Activated T-helper 2 cell treated with anti-CD3 and anti-CD28 coated beads, Interferon-gamma antibody, Interleukin-2, Interleukin-4, amounts not matched to agents 10 μg/mL and 5 μg/mL and 100 μg/mL, durations not matched to agents 14 hours and 24 hours and 36 hours (primary cell): ENCODE results near the gene MAPRE2. TPM values are rescaled to one million over a fixed set of nuclear protein-coding genes. Genes with fewer than 3 reads are reported as not detected.
"Not testable (repeated sequence)": the region's sequence is repeated elsewhere in the genome, so short reads cannot be mapped to it uniquely, and the experiment has no call there.

Source experiments
- DNase-seq: peaks from one replicate; pipeline ENCODE4 v3.0.0; 2021; ENCODE audit warnings: low spot score
- H3K27ac Mint-ChIP-seq: one replicate; pipeline ENCODE4 v1.8.0; 2021; ENCODE audit warnings: mixed read lengths
- H3K27me3 Mint-ChIP-seq: one replicate; pipeline ENCODE4 v1.8.0; 2021; ENCODE audit warnings: low read depth, mixed read lengths
- H3K36me3 Mint-ChIP-seq: one replicate; pipeline ENCODE4 v1.8.0; 2021; ENCODE audit warnings: low read depth, mixed read lengths
- H3K4me1 Mint-ChIP-seq: one replicate; pipeline ENCODE4 v1.8.0; 2021; ENCODE audit warnings: low read depth, mixed read lengths
- H3K4me3 Mint-ChIP-seq: one replicate; pipeline ENCODE4 v1.8.0; 2021; ENCODE audit warnings: low read depth, mild to moderate bottlenecking, moderate library complexity, mixed read lengths
- H3K9me3 Mint-ChIP-seq: one replicate; pipeline ENCODE4 v1.8.0; 2021; ENCODE audit warnings: mixed read lengths
- intact Hi-C: fragments of 100-400 bp; cut with micrococcal nuclease; formaldehyde crosslinking; loops from one replicate; pipeline ENCODE4 v1.15.1; 2023
- total RNA-seq: library from RNA; stranded (reverse); gene quantifications from 2 replicates; pipeline ENCODE4 v1.2.3, GENCODE V29; 2022

MAPRE2 gene
- total RNA-seq, 1 donor from 2014 or later, result 42.7 TPM

DNA sequence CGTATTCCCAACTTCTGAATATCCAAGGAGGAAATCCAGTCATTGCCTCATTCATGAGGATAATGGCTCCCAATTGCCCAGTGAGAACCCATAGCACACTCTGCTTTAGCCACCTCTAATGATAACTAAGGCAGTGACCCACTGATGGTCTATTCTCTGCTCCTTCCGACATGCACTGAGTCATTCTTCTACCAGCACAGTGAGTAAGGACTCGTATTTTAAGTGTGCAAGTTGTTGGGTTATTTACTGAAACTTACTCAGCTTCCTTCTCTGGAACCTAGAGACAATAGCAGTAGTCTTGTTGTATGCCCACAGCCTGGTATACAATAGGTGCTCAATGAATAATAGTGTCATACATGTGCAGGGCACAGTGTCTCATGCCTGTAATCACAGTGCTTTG is 118.6 kb downstream of the MAPRE2 start:
- Mint-ChIP-seq H3K4me3 (no peak overlapping the region), H3K27me3 (no peaks in the 10 kb centered on the region), H3K4me1 (peaks cover 12% of the 10 kb centered on the region), H3K27ac (peak overlapping the region; percentile 89), H3K36me3 (peaks cover 4% of the 10 kb centered on the region), H3K9me3 (no peaks in the 10 kb centered on the region)
- no peak for DNase-seq
- intact Hi-C loops, result loop anchor here (1.0 to 5.0 kb wide), 2 partner anchors 117 to 297 kb away; no protein-coding TSS in a partner anchor

DNA sequence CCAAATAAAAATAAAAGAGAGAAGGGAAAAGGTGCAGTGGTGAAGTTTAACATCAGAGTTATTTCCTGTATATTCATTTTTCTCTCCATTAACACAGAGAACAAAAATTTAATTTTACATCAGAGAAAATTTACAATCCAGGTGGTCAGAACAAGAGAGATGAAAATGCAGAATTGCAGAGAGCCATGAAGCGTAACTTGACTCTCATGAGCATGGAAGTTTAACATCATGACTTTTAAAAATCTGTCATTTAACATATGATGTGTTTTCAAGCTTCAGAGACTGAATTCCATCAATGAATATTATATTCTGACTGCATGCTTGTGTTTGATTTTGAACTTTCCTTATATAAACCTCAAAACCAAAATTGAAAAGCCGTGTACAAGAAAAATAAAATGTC is 120.3 kb downstream of the MAPRE2 start:
- intact Hi-C loops, result no loop called here
- Mint-ChIP-seq H3K9me3 (no peaks in the 10 kb centered on the region), H3K36me3 (peaks cover 4% of the 10 kb centered on the region), H3K27ac (no peak overlapping the region), H3K27me3 (no peaks in the 10 kb centered on the region), H3K4me1 (peaks cover 12% of the 10 kb centered on the region), H3K4me3 (no peak overlapping the region)
- DNase-seq, result no peak

DNA sequence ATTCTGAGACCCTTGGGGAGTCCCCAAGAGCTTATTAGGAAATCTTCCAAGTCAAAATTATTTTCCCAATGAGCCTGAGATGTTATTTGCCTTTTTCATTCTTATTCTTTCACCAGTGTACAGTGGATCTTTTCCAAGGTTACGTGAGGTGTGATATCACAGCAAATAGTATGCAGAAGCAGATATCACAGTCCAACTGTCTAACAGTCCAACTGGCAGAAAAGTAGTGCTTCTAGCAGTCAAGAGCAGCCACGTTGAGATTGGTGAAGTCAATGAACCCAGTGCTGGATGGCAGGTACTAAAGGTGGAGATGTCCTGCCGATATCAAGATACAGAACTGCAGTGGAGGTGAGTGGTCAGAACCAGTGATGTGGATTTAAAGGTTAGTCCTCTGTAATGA is 120.7 kb downstream of the MAPRE2 start:
- Mint-ChIP-seq H3K36me3 (peaks cover 4% of the 10 kb centered on the region), H3K9me3 (no peaks in the 10 kb centered on the region), H3K4me3 (no peak overlapping the region), H3K4me1 (peaks cover 12% of the 10 kb centered on the region), H3K27me3 (no peaks in the 10 kb centered on the region), H3K27ac (no peak overlapping the region)
- DNase-seq, result no peak
- intact Hi-C loops, result no loop called here

DNA sequence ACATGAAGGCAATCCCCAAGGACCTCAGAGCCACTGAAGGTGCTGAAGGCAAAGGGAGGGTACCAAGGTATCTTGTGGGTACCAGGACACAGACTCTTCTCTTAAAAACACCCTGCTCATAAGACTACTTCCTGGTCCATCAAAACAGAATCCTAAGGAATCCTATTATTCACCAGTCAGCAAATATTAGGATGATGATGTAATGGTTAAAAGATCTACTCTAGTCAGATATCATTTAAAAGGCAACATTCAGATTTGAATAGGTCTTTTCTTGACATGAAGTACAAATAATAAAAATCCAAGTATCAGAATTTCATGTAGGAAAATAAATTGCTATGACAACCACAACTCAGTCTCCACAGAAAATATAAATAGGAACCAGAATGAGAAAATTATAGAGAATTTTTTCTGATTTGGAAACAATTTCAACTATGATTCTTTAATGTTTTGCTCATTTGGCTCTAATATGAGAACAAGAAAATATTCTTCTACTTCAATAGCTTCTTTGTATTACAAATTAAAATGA is 121.9 kb downstream of the MAPRE2 start:
- DNase-seq, result no peak
- Mint-ChIP-seq H3K27me3 (no peaks in the 10 kb centered on the region), H3K9me3 (no peaks in the 10 kb centered on the region), H3K4me3 (no peak overlapping the region), H3K4me1 (peaks cover 12% of the 10 kb centered on the region), H3K27ac (no peak overlapping the region), H3K36me3 (peaks cover 4% of the 10 kb centered on the region)
- intact Hi-C loops, result no loop called here

DNA sequence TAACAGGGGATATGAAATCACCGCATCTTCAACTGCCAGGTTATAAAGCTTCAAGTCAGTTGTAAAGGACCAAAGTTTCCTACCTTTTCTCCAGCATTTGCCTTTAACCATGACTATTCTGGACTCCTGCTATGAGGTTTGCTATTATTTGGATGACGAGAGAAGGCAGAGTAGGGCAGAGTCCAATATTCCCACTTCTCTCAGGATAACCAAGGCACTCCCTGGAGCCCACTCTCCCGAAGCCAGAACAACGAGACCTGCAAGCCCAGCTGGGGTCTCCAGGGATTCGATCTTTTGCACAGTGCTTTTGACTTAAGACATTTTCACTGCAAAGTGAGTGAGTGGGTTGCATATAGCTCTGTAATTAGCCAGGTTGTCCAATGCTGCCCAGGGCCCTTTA is 122.5 kb downstream of the MAPRE2 start:
- intact Hi-C loops, result no loop called here
- no peak for DNase-seq
- H3K4me3 Mint-ChIP-seq, result no peak overlapping the region
- no peaks in the 10 kb centered on the region for H3K27me3 Mint-ChIP-seq
- H3K9me3 Mint-ChIP-seq, result no peaks in the 10 kb centered on the region
- no peak overlapping the region for H3K27ac Mint-ChIP-seq
- peaks cover 12% of the 10 kb centered on the region for H3K4me1 Mint-ChIP-seq
- H3K36me3 Mint-ChIP-seq, result peaks cover 4% of the 10 kb centered on the region

DNA sequence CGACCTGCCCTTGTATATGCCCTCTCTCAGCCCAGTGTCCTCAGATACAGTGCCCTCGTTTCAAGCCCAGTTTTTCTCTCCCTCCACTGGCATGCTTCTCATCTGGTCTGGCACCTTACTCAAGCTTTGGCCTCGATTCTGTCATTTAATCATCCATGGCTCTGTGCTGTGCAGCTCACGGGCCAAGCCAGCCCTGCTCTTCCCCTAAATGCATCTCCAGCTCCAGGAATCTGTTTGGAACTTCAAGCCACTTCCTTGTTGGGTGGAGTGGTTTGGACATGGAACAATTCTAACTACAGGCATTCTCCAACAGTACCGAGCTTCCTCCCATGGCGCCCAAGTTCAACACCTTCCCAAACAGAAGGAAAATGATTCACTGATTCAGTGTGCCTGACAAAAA is 122.9 kb downstream of the MAPRE2 start:
- no peaks in the 10 kb centered on the region for H3K27me3 Mint-ChIP-seq
- intact Hi-C loops, result no loop called here
- H3K27ac Mint-ChIP-seq, result no peak overlapping the region
- DNase-seq, result no peak
- H3K4me1 Mint-ChIP-seq, result peaks cover 8% of the 10 kb centered on the region
- no peaks in the 10 kb centered on the region for H3K9me3 Mint-ChIP-seq
- no peak overlapping the region for H3K4me3 Mint-ChIP-seq
- peaks cover under 1% of the 10 kb centered on the region for H3K36me3 Mint-ChIP-seq

DNA sequence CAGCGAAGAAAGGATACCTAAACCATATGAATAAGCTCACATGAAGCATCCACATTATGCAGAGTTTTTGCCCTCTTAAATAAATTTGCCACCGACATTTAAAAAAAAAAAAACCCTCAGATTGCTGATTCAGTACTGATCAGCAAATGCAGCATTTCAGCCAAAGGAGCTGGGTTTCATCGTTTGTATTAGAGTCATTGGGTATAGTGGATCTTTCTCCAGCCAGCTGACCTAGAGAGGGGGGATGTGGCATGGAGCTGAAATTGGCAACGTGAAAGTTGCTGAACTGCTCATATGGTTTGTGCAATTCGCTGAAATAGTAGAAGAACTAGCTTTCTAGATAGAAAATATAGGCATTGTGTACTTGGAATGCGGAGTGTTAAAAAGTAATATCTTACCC is 126.1 kb downstream of the MAPRE2 start:
- no peak overlapping the region for H3K4me3 Mint-ChIP-seq
- H3K27ac Mint-ChIP-seq, result no peak overlapping the region
- H3K9me3 Mint-ChIP-seq, result no peaks in the 10 kb centered on the region
- intact Hi-C loops, result no loop called here
- no peaks in the 10 kb centered on the region for H3K36me3 Mint-ChIP-seq
- peaks cover 7% of the 10 kb centered on the region for H3K4me1 Mint-ChIP-seq
- DNase-seq, result no peak
- H3K27me3 Mint-ChIP-seq, result no peaks in the 10 kb centered on the region

DNA sequence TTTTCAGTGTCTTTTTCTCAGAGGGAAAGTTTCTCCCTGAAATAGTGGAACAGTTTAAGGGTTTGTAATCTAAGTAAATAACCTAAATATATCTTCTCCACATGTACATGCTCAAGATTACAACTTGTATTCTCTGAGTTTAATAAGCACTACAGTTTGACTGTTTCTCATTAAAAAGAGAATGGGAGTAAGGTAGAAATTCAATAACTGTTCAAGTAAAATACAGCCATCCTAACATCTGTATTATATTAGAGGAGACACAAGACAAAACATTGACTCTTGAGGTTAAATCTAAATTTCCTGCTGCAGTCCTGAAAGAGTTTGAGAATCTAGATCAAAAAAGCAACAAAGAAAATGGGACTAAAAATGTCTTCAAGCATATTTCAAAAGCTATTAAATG is 126.6 kb downstream of the MAPRE2 start:
- H3K9me3 Mint-ChIP-seq, result no peaks in the 10 kb centered on the region
- intact Hi-C loops, result no loop called here
- peaks cover 9% of the 10 kb centered on the region for H3K4me1 Mint-ChIP-seq
- no peaks in the 10 kb centered on the region for H3K27me3 Mint-ChIP-seq
- H3K27ac Mint-ChIP-seq, result no peak overlapping the region
- no peak for DNase-seq
- H3K4me3 Mint-ChIP-seq, result no peak overlapping the region
- H3K36me3 Mint-ChIP-seq, result no peaks in the 10 kb centered on the region

DNA sequence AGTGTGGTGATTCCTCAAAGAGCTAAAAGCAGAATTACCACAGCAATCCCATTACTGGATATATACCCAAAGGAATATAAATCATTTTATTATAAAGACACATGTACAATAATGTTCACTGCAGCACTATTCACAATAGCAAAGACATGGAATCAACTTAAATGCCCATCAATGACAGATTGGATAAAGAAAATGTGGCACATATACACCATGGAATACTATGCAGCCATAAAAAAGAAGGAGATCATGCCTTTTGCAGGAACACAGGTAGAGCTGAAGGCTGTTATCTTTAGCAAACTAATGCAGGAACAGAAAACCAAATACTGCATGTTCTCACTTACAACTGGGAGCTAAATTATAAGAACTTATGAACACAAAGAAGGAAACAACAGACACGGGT is 129.1 kb downstream of the MAPRE2 start:
- not testable (repeated sequence) for H3K4me3 Mint-ChIP-seq, H3K27ac Mint-ChIP-seq

DNA sequence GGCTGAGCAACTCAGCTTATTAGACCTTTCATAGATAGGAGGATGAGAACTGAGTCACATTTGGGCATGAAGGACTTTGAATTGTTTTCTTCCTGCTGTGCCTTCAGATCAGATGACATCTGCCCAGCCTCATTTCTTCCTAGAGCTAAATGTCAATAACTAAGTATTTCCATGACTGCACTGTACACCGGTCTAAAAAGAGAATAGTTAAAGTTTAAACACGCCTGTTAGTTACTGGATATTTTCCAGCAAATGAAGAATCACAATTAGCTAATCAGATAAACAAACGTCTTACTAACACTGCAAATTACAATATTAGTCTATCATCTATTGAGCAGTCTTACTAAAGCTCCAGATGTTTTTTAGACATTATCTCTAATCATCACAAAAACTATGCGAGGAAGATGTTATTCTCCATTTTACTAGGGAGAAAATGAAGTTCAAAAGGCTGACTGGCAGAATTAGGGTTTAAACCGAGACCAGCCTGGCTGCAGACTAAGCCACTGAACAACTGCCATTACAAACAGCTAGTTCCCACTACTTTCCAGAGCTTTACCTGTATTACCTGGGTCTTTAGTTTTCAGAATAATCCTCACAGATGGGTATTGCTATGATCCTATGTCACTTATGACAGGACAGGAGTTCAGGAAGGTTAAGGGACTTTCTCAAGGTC is 130.2 kb downstream of the MAPRE2 start:
- H3K9me3 Mint-ChIP-seq, result peaks cover 5% of the 10 kb centered on the region
- DNase-seq, result no peak
- intact Hi-C loops, result loop anchor here (5.0 kb wide), 1 partner anchor 144 kb away; no protein-coding TSS in a partner anchor
- no peak overlapping the region for H3K4me3 Mint-ChIP-seq
- H3K27ac Mint-ChIP-seq, result peak overlapping the region; percentile 67
- peaks cover 15% of the 10 kb centered on the region for H3K4me1 Mint-ChIP-seq
- no peaks in the 10 kb centered on the region for H3K27me3 Mint-ChIP-seq
- no peaks in the 10 kb centered on the region for H3K36me3 Mint-ChIP-seq

More for the DNA sequence above, 129.1 kb downstream of the MAPRE2 start:
- intact Hi-C loops, result loop anchor here (5.0 kb wide), 1 partner anchor 143 kb away; no protein-coding TSS in a partner anchor
- H3K36me3 Mint-ChIP-seq, H3K9me3 Mint-ChIP-seq, DNase-seq, H3K27me3 Mint-ChIP-seq: not testable (repeated sequence)
- H3K4me1 Mint-ChIP-seq, result peaks cover 15% of the 10 kb centered on the region

DNA sequence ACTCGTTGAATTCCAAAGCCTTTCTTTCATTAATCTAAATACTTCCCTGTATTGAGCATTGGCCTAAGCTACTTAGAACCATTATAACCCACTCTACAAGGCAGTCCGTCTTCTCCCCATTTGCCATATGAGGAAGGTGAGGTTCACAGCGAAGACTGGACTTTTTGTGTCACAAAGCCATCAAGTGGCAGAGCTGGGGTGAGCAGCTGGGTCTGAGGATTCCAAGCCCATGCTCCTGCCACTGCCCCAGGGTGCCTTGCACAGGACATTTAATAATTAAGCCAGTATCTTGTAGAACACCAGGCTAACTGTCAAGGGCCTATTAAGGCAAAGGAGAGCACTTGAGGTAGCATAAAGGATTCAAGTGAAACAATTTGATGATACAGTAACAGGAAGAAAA is 130.8 kb downstream of the MAPRE2 start:
- H3K36me3 Mint-ChIP-seq, result no peaks in the 10 kb centered on the region
- H3K27me3 Mint-ChIP-seq, result no peaks in the 10 kb centered on the region
- H3K4me1 Mint-ChIP-seq, result peaks cover 15% of the 10 kb centered on the region
- intact Hi-C loops, result loop anchor here (5.0 kb wide), 1 partner anchor 145 kb away; no protein-coding TSS in a partner anchor
- no peak for DNase-seq
- no peak overlapping the region for H3K4me3 Mint-ChIP-seq
- H3K27ac Mint-ChIP-seq, result no peak overlapping the region
- peaks cover 10% of the 10 kb centered on the region for H3K9me3 Mint-ChIP-seq

DNA sequence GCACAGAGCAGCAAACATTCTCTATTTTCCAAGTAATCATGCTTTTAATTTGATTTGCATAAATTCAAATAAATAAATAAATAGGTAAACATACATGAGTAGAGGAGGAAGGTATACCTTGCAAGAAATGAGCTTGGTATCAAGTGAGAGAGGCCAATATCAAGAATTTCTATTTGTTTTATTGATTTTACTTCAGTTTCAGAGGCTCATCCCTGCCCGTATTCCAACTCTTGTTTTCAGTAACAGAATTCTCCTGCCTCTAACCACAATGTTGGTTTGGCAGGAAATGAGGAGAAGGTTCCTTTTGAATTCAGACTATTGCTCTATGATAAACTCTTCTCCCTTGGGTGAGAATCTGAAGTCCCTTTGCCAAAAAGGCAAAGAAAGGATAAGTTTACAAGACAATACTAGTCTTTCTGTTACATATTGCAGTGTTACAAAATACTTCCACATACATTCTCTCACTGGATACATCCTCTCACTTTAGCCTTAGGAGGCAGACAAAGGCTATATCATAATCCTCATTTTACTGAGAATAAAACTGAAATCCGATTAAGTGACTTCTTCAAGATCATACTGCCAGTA is 131.3 kb downstream of the MAPRE2 start:
- Mint-ChIP-seq H3K27me3 (no peaks in the 10 kb centered on the region), H3K36me3 (no peaks in the 10 kb centered on the region), H3K4me3 (no peak overlapping the region), H3K27ac (no peak overlapping the region), H3K9me3 (peaks cover 14% of the 10 kb centered on the region), H3K4me1 (peaks cover 15% of the 10 kb centered on the region)
- no peak for DNase-seq
- intact Hi-C loops, result loop anchor here (5.0 kb wide), 1 partner anchor 145 kb away; no protein-coding TSS in a partner anchor

DNA sequence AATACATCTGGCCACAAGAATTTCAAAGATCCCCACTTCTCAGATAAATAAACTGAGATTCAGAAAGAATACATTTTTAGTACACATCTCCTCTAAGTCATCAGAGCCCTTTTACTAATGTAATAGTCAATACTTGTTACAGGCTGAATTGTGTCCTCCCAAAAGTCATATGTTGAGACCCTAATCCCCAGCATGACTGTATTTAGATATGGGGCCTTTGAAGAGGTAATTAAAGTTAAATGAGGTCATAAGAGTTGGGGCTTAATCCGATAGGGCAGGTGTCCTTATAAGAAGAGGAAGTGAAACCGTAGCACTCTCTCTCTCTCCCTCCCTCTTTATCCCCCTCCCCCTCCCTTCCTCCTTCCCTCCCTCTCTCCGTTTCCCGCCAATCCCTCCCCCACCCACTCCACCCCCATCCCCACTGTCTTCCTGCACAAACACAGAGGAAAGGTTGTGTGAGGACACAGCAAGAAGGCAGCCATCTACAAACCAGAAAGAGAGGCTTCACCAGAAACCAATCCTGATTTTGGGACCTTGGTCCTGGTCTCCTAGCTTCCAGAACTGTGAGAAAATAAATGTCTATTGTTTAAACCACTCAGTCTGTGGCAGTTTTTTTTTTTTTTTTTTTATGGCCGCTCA is 133.0 kb downstream of the MAPRE2 start:
- Mint-ChIP-seq H3K9me3 (peaks cover 14% of the 10 kb centered on the region), H3K4me3 (no peak overlapping the region), H3K4me1 (peaks cover 15% of the 10 kb centered on the region), H3K27me3 (no peaks in the 10 kb centered on the region), H3K27ac (no peak overlapping the region), H3K36me3 (no peaks in the 10 kb centered on the region)
- intact Hi-C loops, result loop anchor here (5.0 kb wide), 1 partner anchor 147 kb away; no protein-coding TSS in a partner anchor
- DNase-seq, result no peak
